ENCODE data around the gene CUTA. TPM values are rescaled to one million over a fixed set of nuclear protein-coding genes. Genes with fewer than 3 reads are reported as not detected.
"Not testable (repeated sequence)": the region's sequence is repeated elsewhere in the genome, so short reads cannot be mapped to it uniquely, and the experiment has no call there.

The CUTA gene
- total RNA-seq, 1 experiment from 2014 or later = 212 TPM

GRCh38 chr6:33375143-33375671 is 42.7 kb downstream of the CUTA start:
- Mint-ChIP-seq H3K9me3 (ENCODE audit: unreplicated experiment) (no peaks in the 10 kb centered on the region), H3K4me3 (ENCODE audit: unreplicated experiment) (peak overlapping the region; percentile 56), H3K27me3 (ENCODE audit: insufficient read depth, unreplicated experiment) (no peaks in the 10 kb centered on the region), H3K36me3 (ENCODE audit: insufficient read depth, unreplicated experiment) (peaks cover 15% of the 10 kb centered on the region), H3K27ac (ENCODE audit: low read depth, unreplicated experiment) (peak overlapping the region; percentile 71), H3K4me1 (ENCODE audit: insufficient read depth, unreplicated experiment) (peaks cover 16% of the 10 kb centered on the region)
- DNase-seq (ENCODE audit: unreplicated experiment) = peak; percentile 96
- intact Hi-C loops (cut with micrococcal nuclease) = no loop called here
- BruUV-seq (replicated peaks) = TSS peak; percentile 98
- ChIA-PET CTCF (interaction anchor here (0.6 to 2.9 kb wide), 8 partner anchors 9 to 406 kb away, joined by 3 to 17 read pairs (median 4); partner anchors contain the start of gene ZBTB22), POLR2A (interaction anchor here (0.8 to 3.5 kb wide), 18 partner anchors 9 to 401 kb away, joined by 3 to 21 read pairs (median 6); partner anchors contain the start of genes CUTA, KIFC1, PFDN6 and RGL2)
- no peak for TF ChIP-seq CTCF (IDR thresholded peaks at IDR 0.05; ENCODE audit: unreplicated experiment)

GRCh38 chr6:33373960-33374910 is 43.7 kb downstream of the CUTA start:
- peak overlapping the region; percentile 20 for H3K4me3 Mint-ChIP-seq (ENCODE audit: unreplicated experiment)
- H3K4me1 Mint-ChIP-seq (ENCODE audit: insufficient read depth, unreplicated experiment) = peaks cover 14% of the 10 kb centered on the region
- POLR2A ChIA-PET = interaction anchor here (0.6 to 3.5 kb wide), 19 partner anchors 10 to 400 kb away, joined by 3 to 21 read pairs (median 6); partner anchors contain the start of genes CUTA, KIFC1, PFDN6 and RGL2
- H3K36me3 Mint-ChIP-seq (ENCODE audit: insufficient read depth, unreplicated experiment) = peaks cover 15% of the 10 kb centered on the region
- BruUV-seq (replicated peaks) = no TSS peak
- no peaks in the 10 kb centered on the region for H3K27me3 Mint-ChIP-seq (ENCODE audit: insufficient read depth, unreplicated experiment)
- intact Hi-C loops (cut with micrococcal nuclease) = no loop called here
- peak; percentile 18 for DNase-seq (ENCODE audit: unreplicated experiment)
- H3K9me3 Mint-ChIP-seq (ENCODE audit: unreplicated experiment) = no peaks in the 10 kb centered on the region
- CTCF ChIA-PET = interaction anchor here (0.5 to 2.9 kb wide), 8 partner anchors 10 to 405 kb away, joined by 3 to 17 read pairs (median 4); no protein-coding TSS in a partner anchor
- peak overlapping the region; percentile 71 for H3K27ac Mint-ChIP-seq (ENCODE audit: low read depth, unreplicated experiment)
- TF ChIP-seq CTCF (IDR thresholded peaks at IDR 0.05; ENCODE audit: unreplicated experiment) = no peak

GRCh38 chr6:33372526-33373123 is 45.3 kb downstream of the CUTA start:
- peaks cover 14% of the 10 kb centered on the region for H3K4me1 Mint-ChIP-seq (ENCODE audit: insufficient read depth, unreplicated experiment)
- H3K36me3 Mint-ChIP-seq (ENCODE audit: insufficient read depth, unreplicated experiment) = peaks cover 15% of the 10 kb centered on the region
- H3K27ac Mint-ChIP-seq (ENCODE audit: low read depth, unreplicated experiment) = peak overlapping the region; percentile 71
- TF ChIP-seq CTCF (IDR thresholded peaks at IDR 0.05; ENCODE audit: unreplicated experiment) = no peak
- POLR2A ChIA-PET = interaction anchor here (0.6 kb wide), 1 partner anchor 15 kb away, joined by 3 read pairs; no protein-coding TSS in a partner anchor
- CTCF ChIA-PET = interaction anchor here (0.8 to 1.2 kb wide), 2 partner anchors 12 to 28 kb away, joined by 3 to 4 read pairs; no protein-coding TSS in a partner anchor
- H3K27me3 Mint-ChIP-seq (ENCODE audit: insufficient read depth, unreplicated experiment) = no peaks in the 10 kb centered on the region
- H3K9me3 Mint-ChIP-seq (ENCODE audit: unreplicated experiment) = no peaks in the 10 kb centered on the region
- H3K4me3 Mint-ChIP-seq (ENCODE audit: unreplicated experiment) = no peak overlapping the region
- BruUV-seq (replicated peaks) = no TSS peak
- DNase-seq (ENCODE audit: unreplicated experiment) = no peak
- intact Hi-C loops (cut with micrococcal nuclease) = no loop called here

- peaks cover 15% of the 10 kb centered on the region for H3K36me3 Mint-ChIP-seq (ENCODE audit: insufficient read depth, unreplicated experiment)
- H3K4me3 Mint-ChIP-seq (ENCODE audit: unreplicated experiment); H3K27ac Mint-ChIP-seq (ENCODE audit: low read depth, unreplicated experiment); DNase-seq (ENCODE audit: unreplicated experiment); POLR2A ChIA-PET; H3K27me3 Mint-ChIP-seq (ENCODE audit: insufficient read depth, unreplicated experiment); H3K9me3 Mint-ChIP-seq (ENCODE audit: unreplicated experiment); CTCF ChIA-PET; intact Hi-C loops (cut with micrococcal nuclease); BruUV-seq (replicated peaks): not testable (repeated sequence)
- peaks cover 14% of the 10 kb centered on the region for H3K4me1 Mint-ChIP-seq (ENCODE audit: insufficient read depth, unreplicated experiment)
These were observed 46.0 kb downstream of the CUTA start for GRCh38 chr6:33371901-33372300.

GRCh38 chr6:33367715-33368025 is 50.2 kb downstream of the CUTA start:
- H3K27ac Mint-ChIP-seq (ENCODE audit: low read depth, unreplicated experiment); DNase-seq (ENCODE audit: unreplicated experiment); H3K9me3 Mint-ChIP-seq (ENCODE audit: unreplicated experiment); BruUV-seq (replicated peaks); H3K36me3 Mint-ChIP-seq (ENCODE audit: insufficient read depth, unreplicated experiment); intact Hi-C loops (cut with micrococcal nuclease); H3K4me1 Mint-ChIP-seq (ENCODE audit: insufficient read depth, unreplicated experiment); H3K27me3 Mint-ChIP-seq (ENCODE audit: insufficient read depth, unreplicated experiment); H3K4me3 Mint-ChIP-seq (ENCODE audit: unreplicated experiment): not testable (repeated sequence)
- CTCF ChIA-PET = interaction anchor here (1.2 kb wide), 1 partner anchor 23 kb away, joined by 4 read pairs; no protein-coding TSS in a partner anchor
- POLR2A ChIA-PET = interaction anchor here (1.2 kb wide), 1 partner anchor 50 kb away, joined by 4 read pairs; no protein-coding TSS in a partner anchor

Measured in MCF 10A (cell line).